ENCODE results near the gene MSGN1. TPM values are rescaled to one million over a fixed set of nuclear protein-coding genes. Genes with fewer than 3 reads are reported as not detected.

Gene MSGN1
- total RNA-seq, 1 experiment from 2014 or later: not detected

DNA sequence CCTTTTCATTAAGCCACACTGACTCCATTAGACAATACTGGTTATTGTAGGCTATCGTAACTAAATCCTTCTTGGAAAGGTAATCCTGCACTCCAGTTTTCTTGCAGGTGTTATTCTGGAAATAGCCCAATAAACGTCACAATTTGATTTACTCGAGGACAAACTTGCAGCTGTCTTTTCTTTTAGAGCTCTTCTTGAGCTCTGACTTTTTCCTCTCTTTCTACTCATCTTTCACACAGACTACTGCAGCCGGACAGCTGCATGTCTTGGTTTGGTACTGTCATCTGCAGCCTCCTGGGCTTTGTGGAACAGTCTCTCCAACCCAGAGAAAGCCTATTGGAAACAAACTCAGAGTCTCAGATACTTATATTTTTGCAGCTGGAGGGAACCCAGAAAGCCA is 23.0 kb upstream of the MSGN1 start:
- no TSS peak for BruUV-seq (replicated peaks)
- H3K4me3 ChIP-seq (ENCODE audit: low read depth, low read length, poor library complexity, severe bottlenecking): no peak overlapping the region
- H3K4me1 ChIP-seq (ENCODE audit: insufficient read depth, low read length, poor library complexity, severe bottlenecking): no peaks in the 10 kb centered on the region
- TF ChIP-seq EZH2 (IDR thresholded peaks at IDR 0.05; ENCODE audit: borderline replicate concordance, low read depth, low read length, poor library complexity, severe bottlenecking): no peak
- TF ChIP-seq, protein P1, sequence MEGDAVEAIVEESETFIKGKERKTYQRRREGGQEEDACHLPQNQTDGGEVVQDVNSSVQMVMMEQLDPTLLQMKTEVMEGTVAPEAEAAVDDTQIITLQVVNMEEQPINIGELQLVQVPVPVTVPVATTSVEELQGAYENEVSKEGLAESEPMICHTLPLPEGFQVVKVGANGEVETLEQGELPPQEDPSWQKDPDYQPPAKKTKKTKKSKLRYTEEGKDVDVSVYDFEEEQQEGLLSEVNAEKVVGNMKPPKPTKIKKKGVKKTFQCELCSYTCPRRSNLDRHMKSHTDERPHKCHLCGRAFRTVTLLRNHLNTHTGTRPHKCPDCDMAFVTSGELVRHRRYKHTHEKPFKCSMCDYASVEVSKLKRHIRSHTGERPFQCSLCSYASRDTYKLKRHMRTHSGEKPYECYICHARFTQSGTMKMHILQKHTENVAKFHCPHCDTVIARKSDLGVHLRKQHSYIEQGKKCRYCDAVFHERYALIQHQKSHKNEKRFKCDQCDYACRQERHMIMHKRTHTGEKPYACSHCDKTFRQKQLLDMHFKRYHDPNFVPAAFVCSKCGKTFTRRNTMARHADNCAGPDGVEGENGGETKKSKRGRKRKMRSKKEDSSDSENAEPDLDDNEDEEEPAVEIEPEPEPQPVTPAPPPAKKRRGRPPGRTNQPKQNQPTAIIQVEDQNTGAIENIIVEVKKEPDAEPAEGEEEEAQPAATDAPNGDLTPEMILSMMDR (conservative IDR thresholded peaks at IDR 0.05; ENCODE audit: low read depth, low read length): no peak
- H3K27me3 ChIP-seq (replicated peaks; ENCODE audit: insufficient read depth, low read depth, low read length, poor library complexity): no peaks in the 10 kb centered on the region
- no peak for DNase-seq (ENCODE audit: low spot score)
- no peak overlapping the region for H3K27ac ChIP-seq (ENCODE audit: low read depth, low read length, poor library complexity, severe bottlenecking)
- intact Hi-C loops (cut with micrococcal nuclease; ENCODE audit: unreplicated experiment): no loop called here
- ChIA-PET POLR2A (ENCODE audit: low non-redundant PET) (no interaction called here), CTCF (no interaction called here)
- no peaks in the 10 kb centered on the region for H3K36me3 ChIP-seq (ENCODE audit: insufficient read depth, low read length, poor library complexity, severe bottlenecking)
- H3K9me3 ChIP-seq (ENCODE audit: low read depth, low read length, poor library complexity, severe bottlenecking): no peaks in the 10 kb centered on the region

DNA sequence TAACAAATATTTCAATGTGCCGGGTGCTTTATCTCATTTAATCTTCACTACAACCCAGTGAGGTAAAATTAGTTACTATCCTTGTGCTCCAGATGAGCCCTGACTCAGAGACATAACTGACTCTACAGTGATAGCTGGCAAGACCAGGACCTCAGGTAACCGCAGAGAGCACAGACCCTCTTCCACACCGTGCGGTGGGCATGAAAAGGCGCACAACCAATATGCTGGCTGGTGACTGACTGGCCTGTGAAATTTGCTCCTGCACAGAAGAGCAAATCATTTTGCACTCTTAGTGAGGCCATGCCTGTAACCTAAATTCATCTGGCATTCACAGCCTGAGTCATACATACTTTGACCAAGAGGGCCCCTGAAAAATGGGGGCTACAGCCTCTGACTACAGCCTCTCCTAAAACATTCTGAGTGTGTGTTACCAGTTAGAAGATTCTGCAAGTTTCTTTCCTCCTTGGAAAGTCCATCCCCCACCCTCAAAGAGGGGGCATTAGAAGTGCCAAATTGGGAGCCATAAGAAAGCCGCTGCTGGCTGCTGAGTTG is 22.4 kb upstream of the MSGN1 start:
- Histone ChIP-seq H3K27ac (ENCODE audit: low read depth, low read length, poor library complexity, severe bottlenecking) (no peak overlapping the region), H3K9me3 (ENCODE audit: low read depth, low read length, poor library complexity, severe bottlenecking) (no peaks in the 10 kb centered on the region), H3K36me3 (ENCODE audit: insufficient read depth, low read length, poor library complexity, severe bottlenecking) (no peaks in the 10 kb centered on the region), H3K4me1 (ENCODE audit: insufficient read depth, low read length, poor library complexity, severe bottlenecking) (no peaks in the 10 kb centered on the region), H3K4me3 (ENCODE audit: low read depth, low read length, poor library complexity, severe bottlenecking) (no peak overlapping the region), H3K27me3 (replicated peaks; ENCODE audit: insufficient read depth, low read depth, low read length, poor library complexity) (no peaks in the 10 kb centered on the region)
- intact Hi-C loops (cut with micrococcal nuclease; ENCODE audit: unreplicated experiment): no loop called here
- BruUV-seq (replicated peaks): no TSS peak
- TF ChIP-seq, protein P1 (conservative IDR thresholded peaks at IDR 0.05; ENCODE audit: low read depth, low read length): no peak
- no peak for TF ChIP-seq EZH2 (IDR thresholded peaks at IDR 0.05; ENCODE audit: borderline replicate concordance, low read depth, low read length, poor library complexity, severe bottlenecking)
- ChIA-PET POLR2A (ENCODE audit: low non-redundant PET) (no interaction called here), CTCF (no interaction called here)
- no peak for DNase-seq (ENCODE audit: low spot score)

GRCh38 chr2:17795309-17795708 is 21.0 kb upstream of the MSGN1 start:
- no peaks in the 10 kb centered on the region for H3K4me1 ChIP-seq (ENCODE audit: insufficient read depth, low read length, poor library complexity, severe bottlenecking)
- no peaks in the 10 kb centered on the region for H3K27me3 ChIP-seq (replicated peaks; ENCODE audit: insufficient read depth, low read depth, low read length, poor library complexity)
- H3K36me3 ChIP-seq (ENCODE audit: insufficient read depth, low read length, poor library complexity, severe bottlenecking): no peaks in the 10 kb centered on the region
- H3K9me3 ChIP-seq (ENCODE audit: low read depth, low read length, poor library complexity, severe bottlenecking): no peaks in the 10 kb centered on the region
- no peak for TF ChIP-seq EZH2 (IDR thresholded peaks at IDR 0.05; ENCODE audit: borderline replicate concordance, low read depth, low read length, poor library complexity, severe bottlenecking)
- TF ChIP-seq, protein P1 (conservative IDR thresholded peaks at IDR 0.05; ENCODE audit: low read depth, low read length): no peak
- no peak overlapping the region for H3K27ac ChIP-seq (ENCODE audit: low read depth, low read length, poor library complexity, severe bottlenecking)
- CTCF ChIA-PET: no interaction called here
- DNase-seq (ENCODE audit: low spot score): no peak
- no peak overlapping the region for H3K4me3 ChIP-seq (ENCODE audit: low read depth, low read length, poor library complexity, severe bottlenecking)
- no TSS peak for BruUV-seq (replicated peaks)
- intact Hi-C loops (cut with micrococcal nuclease; ENCODE audit: unreplicated experiment): no loop called here
- POLR2A ChIA-PET (ENCODE audit: low non-redundant PET): no interaction called here

Measured in A673 (cell line).